ENCODE measurements around the gene PEX10. TPM values are rescaled to one million over a fixed set of nuclear protein-coding genes. Genes with fewer than 3 reads are reported as not detected.

Gene PEX10
- total and polyA plus RNA-seq, 2 experiments from 2014 or later: 24.7 to 25.5 TPM

DNA sequence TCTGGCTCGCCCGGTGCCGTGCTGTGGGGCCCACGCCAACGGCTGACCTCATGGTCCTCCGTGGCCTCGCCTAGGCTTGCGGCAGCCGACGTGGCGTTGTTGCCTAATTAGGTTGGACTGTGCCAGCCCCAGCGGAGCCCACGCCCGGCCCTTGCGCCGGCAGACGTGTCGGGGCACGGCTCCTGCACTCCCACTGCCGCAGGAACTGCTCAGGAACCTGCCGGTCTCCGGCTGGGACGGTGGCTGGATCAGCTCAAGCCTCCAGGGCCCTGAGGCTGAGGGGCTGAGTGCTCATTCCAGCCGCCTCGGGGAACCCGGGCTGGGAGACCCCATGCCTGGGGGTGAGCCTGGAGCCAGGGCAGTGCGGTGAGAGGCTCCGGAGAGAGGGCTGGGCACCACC is 16.1 kb upstream of the PEX10 start:
- DNase-seq (ENCODE audit: low spot score): no peak
- H3K79me2 ChIP-seq: no peaks in the 10 kb centered on the region
- no peak overlapping the region for H3K27ac ChIP-seq
- no peaks in the 10 kb centered on the region for H3K9me2 ChIP-seq (replicated peaks; ENCODE audit: insufficient read depth)
- WGBS (ENCODE audit: low lambda C conversion rate, missing lambda C conversion rate): 93% methylated on average over 28 of the region's 28 CpGs
- H3K4me2 ChIP-seq: no peak overlapping the region
- no peak overlapping the region for H3K4me3 ChIP-seq
- no peaks in the 10 kb centered on the region for H3K36me3 ChIP-seq (replicated peaks; ENCODE audit: insufficient read depth, low read depth)
- no peaks in the 10 kb centered on the region for H3K4me1 ChIP-seq (ENCODE audit: insufficient read depth)
- TF ChIP-seq, protein P1, sequence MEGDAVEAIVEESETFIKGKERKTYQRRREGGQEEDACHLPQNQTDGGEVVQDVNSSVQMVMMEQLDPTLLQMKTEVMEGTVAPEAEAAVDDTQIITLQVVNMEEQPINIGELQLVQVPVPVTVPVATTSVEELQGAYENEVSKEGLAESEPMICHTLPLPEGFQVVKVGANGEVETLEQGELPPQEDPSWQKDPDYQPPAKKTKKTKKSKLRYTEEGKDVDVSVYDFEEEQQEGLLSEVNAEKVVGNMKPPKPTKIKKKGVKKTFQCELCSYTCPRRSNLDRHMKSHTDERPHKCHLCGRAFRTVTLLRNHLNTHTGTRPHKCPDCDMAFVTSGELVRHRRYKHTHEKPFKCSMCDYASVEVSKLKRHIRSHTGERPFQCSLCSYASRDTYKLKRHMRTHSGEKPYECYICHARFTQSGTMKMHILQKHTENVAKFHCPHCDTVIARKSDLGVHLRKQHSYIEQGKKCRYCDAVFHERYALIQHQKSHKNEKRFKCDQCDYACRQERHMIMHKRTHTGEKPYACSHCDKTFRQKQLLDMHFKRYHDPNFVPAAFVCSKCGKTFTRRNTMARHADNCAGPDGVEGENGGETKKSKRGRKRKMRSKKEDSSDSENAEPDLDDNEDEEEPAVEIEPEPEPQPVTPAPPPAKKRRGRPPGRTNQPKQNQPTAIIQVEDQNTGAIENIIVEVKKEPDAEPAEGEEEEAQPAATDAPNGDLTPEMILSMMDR (IDR thresholded peaks at IDR 0.05; ENCODE audit: poor library complexity): no peak
- TF ChIP-seq EZH2 (IDR thresholded peaks at IDR 0.05; ENCODE audit: borderline replicate concordance) (no peak), EZH2phosphoT487 (IDR thresholded peaks at IDR 0.05; ENCODE audit: low read depth, severe bottlenecking, unreplicated experiment) (no peak)
- H3K9me3 ChIP-seq (ENCODE audit: low read depth): no peaks in the 10 kb centered on the region
- H2AFZ ChIP-seq: no peak overlapping the region
- no peaks in the 10 kb centered on the region for H4K20me1 ChIP-seq (ENCODE audit: insufficient read depth, poor library complexity, severe bottlenecking)
- H3K27me3 ChIP-seq: peaks cover 3% of the 10 kb centered on the region

GRCh38 chr1:2427976-2428375 is 15.6 kb upstream of the PEX10 start:
- Histone ChIP-seq H3K27me3 (no peaks in the 10 kb centered on the region), H3K4me2 (no peak overlapping the region), H3K36me3 (replicated peaks; ENCODE audit: insufficient read depth, low read depth) (no peaks in the 10 kb centered on the region), H3K4me1 (ENCODE audit: insufficient read depth) (no peaks in the 10 kb centered on the region), H3K4me3 (no peak overlapping the region), H3K9me2 (replicated peaks; ENCODE audit: insufficient read depth) (no peaks in the 10 kb centered on the region), H2AFZ (no peak overlapping the region), H3K79me2 (no peaks in the 10 kb centered on the region), H3K9me3 (ENCODE audit: low read depth) (no peaks in the 10 kb centered on the region), H3K27ac (no peak overlapping the region), H4K20me1 (ENCODE audit: insufficient read depth, poor library complexity, severe bottlenecking) (no peaks in the 10 kb centered on the region)
- WGBS (ENCODE audit: low lambda C conversion rate, missing lambda C conversion rate): 87% methylated on average over 10 of the region's 10 CpGs
- TF ChIP-seq, protein P1 (IDR thresholded peaks at IDR 0.05; ENCODE audit: poor library complexity): no peak
- no peak for TF ChIP-seq EZH2 (IDR thresholded peaks at IDR 0.05; ENCODE audit: borderline replicate concordance)
- TF ChIP-seq EZH2phosphoT487 (IDR thresholded peaks at IDR 0.05; ENCODE audit: low read depth, severe bottlenecking, unreplicated experiment): no peak
- DNase-seq (ENCODE audit: low spot score): no peak

- H3K4me3 ChIP-seq: no peak overlapping the region
- 94% methylated on average over 12 of the region's 18 CpGs for WGBS (ENCODE audit: low lambda C conversion rate, missing lambda C conversion rate)
- no peaks in the 10 kb centered on the region for H3K36me3 ChIP-seq (replicated peaks; ENCODE audit: insufficient read depth, low read depth)
- no peaks in the 10 kb centered on the region for H3K4me1 ChIP-seq (ENCODE audit: insufficient read depth)
- no peaks in the 10 kb centered on the region for H3K9me2 ChIP-seq (replicated peaks; ENCODE audit: insufficient read depth)
- DNase-seq (ENCODE audit: low spot score): no peak
- no peaks in the 10 kb centered on the region for H4K20me1 ChIP-seq (ENCODE audit: insufficient read depth, poor library complexity, severe bottlenecking)
- no peak overlapping the region for H2AFZ ChIP-seq
- H3K27ac ChIP-seq: no peak overlapping the region
- H3K79me2 ChIP-seq: no peaks in the 10 kb centered on the region
- TF ChIP-seq EZH2 (IDR thresholded peaks at IDR 0.05; ENCODE audit: borderline replicate concordance) (no peak), EZH2phosphoT487 (IDR thresholded peaks at IDR 0.05; ENCODE audit: low read depth, severe bottlenecking, unreplicated experiment) (no peak)
- TF ChIP-seq, protein P1 (IDR thresholded peaks at IDR 0.05; ENCODE audit: poor library complexity): no peak
- H3K4me2 ChIP-seq: no peak overlapping the region
- H3K27me3 ChIP-seq: no peaks in the 10 kb centered on the region
- H3K9me3 ChIP-seq (ENCODE audit: low read depth): no peaks in the 10 kb centered on the region
These were observed 14.7 kb upstream of the PEX10 start for GRCh38 chr1:2427051-2427450.

GRCh38 chr1:2426540-2426939 is 14.2 kb upstream of the PEX10 start:
- no peak overlapping the region for H3K27ac ChIP-seq
- no peak overlapping the region for H3K4me3 ChIP-seq
- H2AFZ ChIP-seq: no peak overlapping the region
- H3K36me3 ChIP-seq (replicated peaks; ENCODE audit: insufficient read depth, low read depth): no peaks in the 10 kb centered on the region
- no peaks in the 10 kb centered on the region for H4K20me1 ChIP-seq (ENCODE audit: insufficient read depth, poor library complexity, severe bottlenecking)
- no peaks in the 10 kb centered on the region for H3K9me2 ChIP-seq (replicated peaks; ENCODE audit: insufficient read depth)
- TF ChIP-seq, protein P1 (IDR thresholded peaks at IDR 0.05; ENCODE audit: poor library complexity): no peak
- TF ChIP-seq EZH2phosphoT487 (IDR thresholded peaks at IDR 0.05; ENCODE audit: low read depth, severe bottlenecking, unreplicated experiment): no peak
- TF ChIP-seq EZH2 (IDR thresholded peaks at IDR 0.05; ENCODE audit: borderline replicate concordance): no peak
- 82% methylated on average over 17 of the region's 18 CpGs for WGBS (ENCODE audit: low lambda C conversion rate, missing lambda C conversion rate)
- H3K79me2 ChIP-seq: no peaks in the 10 kb centered on the region
- DNase-seq (ENCODE audit: low spot score): no peak
- no peaks in the 10 kb centered on the region for H3K27me3 ChIP-seq
- no peak overlapping the region for H3K4me2 ChIP-seq
- no peaks in the 10 kb centered on the region for H3K9me3 ChIP-seq (ENCODE audit: low read depth)
- no peaks in the 10 kb centered on the region for H3K4me1 ChIP-seq (ENCODE audit: insufficient read depth)

Data from hepatocyte (in vitro differentiated cells).